Choroid plexus epithelial cell (primary cell): ENCODE measurements around the gene SNTB2.

Experiments used
- DNase-seq: peaks from one replicate; pipeline ENCODE4 v3.0.0-alpha.2; 2010; ENCODE audit warnings: low read depth
- H3K4me3 ChIP-seq: 2 replicates; pipeline ENCODE4 v1.5.1; 2011; ENCODE audit warnings: low read depth, mild to moderate bottlenecking, control low read depth, low read length, moderate library complexity
- TF ChIP-seq, protein P1 (sequence below): conservative IDR thresholded peaks from 2 replicates; pipeline ENCODE4 v1.5.1; 2011; ENCODE audit warnings: low read depth, mild to moderate bottlenecking, control low read depth, inconsistent platforms, low read length, moderate library complexity

The SNTB2 gene

DNA sequence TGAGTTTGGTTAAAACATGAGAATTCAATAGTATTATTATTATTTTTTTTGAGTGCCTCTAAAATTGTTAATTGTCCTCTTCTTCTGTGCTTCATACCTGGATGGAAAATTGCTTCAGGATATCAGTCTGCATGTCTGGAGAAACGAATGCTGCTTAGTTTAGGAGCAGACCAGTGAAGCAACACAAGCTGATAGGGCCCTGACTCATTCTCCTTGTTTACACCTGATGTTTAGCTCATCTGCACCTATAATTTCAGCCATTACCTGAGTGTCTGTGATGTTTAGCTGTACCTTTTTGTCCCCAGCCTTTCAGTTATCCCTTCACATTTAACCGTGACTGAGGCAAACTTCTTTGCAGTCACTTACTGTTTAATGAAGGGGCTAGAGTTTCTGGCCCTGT, 14.8 kb downstream of the SNTB2 start:
- no peak for DNase-seq
- TF ChIP-seq, protein P1, sequence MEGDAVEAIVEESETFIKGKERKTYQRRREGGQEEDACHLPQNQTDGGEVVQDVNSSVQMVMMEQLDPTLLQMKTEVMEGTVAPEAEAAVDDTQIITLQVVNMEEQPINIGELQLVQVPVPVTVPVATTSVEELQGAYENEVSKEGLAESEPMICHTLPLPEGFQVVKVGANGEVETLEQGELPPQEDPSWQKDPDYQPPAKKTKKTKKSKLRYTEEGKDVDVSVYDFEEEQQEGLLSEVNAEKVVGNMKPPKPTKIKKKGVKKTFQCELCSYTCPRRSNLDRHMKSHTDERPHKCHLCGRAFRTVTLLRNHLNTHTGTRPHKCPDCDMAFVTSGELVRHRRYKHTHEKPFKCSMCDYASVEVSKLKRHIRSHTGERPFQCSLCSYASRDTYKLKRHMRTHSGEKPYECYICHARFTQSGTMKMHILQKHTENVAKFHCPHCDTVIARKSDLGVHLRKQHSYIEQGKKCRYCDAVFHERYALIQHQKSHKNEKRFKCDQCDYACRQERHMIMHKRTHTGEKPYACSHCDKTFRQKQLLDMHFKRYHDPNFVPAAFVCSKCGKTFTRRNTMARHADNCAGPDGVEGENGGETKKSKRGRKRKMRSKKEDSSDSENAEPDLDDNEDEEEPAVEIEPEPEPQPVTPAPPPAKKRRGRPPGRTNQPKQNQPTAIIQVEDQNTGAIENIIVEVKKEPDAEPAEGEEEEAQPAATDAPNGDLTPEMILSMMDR = no peak
- no peak overlapping the region for H3K4me3 ChIP-seq

DNA sequence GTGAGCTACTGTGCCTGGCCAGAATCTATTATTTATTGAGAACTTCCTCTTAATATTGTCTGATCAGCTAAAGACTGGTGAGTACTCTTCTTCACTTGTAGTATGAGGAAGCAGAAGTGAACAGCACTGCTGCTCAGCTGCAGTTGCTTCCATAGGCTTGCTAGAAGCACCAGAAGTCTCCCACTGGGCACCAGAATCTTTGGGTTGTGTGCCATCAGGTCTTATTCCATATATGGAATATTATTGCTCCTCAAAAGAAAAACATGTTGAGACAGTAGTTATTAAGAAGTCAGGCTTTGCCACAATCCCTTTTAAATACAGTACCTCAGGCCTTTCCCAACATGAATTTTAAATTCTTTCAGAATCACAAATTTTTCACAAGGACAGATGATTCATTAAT, 17.2 kb downstream of the SNTB2 start:
- TF ChIP-seq, protein P1 = no peak
- DNase-seq = no peak
- no peak overlapping the region for H3K4me3 ChIP-seq

DNA sequence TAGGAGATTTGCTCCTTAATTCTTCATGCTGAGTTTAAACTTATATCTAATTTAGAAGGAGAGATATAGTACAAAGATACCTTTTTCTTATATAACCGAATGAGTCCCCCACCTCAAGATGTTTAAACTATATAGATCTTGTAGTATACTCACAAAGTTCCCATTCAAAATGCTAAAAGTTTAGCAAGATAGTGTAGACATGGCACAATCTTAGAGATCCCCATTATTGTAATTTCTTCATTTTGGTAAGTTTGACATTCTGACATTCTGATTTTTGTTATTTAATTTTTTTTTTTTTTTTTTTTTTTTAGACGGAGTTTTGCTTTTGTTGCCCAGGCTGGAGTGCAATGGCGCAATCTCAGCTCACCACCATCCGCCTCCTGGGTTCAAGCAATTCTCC, 22.8 kb downstream of the SNTB2 start:
- no peak for DNase-seq
- TF ChIP-seq, protein P1 = no peak
- H3K4me3 ChIP-seq = no peak overlapping the region

DNA sequence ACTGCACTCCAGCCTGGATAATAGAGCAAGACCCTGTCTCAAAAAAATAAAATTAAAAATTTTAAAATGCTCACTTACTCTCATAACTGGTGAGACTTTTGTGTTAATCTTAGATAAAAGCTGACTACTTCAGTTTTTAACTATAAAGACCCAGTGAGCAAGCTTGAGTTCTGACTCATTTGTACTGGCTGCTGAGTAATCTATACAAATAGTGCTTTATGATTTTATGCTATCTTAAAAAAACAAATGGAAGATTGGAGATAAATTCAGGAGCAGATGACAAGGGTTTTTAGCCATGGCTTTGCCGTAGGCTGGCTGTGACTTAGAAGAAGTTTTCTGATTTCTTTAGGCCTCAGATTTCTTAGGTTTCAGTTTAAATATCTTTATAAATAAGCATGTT, 30.5 kb downstream of the SNTB2 start:
- TF ChIP-seq, protein P1 = no peak
- H3K4me3 ChIP-seq = no peak overlapping the region
- peak; percentile 56 for DNase-seq

DNA sequence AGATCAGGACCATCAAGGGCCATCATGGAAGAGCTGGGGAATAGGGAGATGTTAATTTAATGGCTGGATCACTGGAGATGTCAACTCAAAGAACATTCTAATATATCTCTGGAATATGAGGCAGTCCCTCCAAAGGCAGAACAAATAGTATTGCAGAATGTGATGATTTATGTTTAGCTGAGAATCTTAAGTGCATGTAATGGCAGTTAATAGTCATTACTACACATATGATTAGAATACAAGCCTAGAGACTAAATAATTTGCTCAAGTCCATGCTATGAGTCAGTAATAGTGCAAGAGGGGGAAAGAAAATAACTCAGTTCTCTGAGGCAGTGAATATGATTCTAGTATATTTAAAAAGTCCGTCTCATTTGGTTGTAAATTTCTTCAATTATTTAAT, 32.3 kb downstream of the SNTB2 start:
- DNase-seq = no peak
- H3K4me3 ChIP-seq = no peak overlapping the region
- TF ChIP-seq, protein P1 = no peak

DNA sequence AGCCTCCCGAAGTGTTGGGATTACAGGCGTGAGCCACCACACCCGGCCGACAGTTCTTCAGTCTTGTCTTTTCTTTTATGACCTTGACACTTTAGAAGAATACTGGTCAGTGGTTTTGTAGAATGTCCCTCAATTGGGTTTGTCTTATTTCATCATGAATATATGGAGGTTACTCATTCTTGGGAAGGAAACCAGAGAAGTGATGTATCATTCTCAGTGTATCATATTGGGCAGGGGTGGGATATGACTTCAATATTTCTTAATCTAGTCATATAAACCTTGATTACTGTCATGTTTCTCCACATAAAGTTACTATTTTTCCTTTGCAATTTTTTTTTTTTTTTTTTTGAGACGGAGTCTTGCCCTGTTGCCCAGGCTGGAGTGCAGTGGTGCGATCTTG, 36.9 kb downstream of the SNTB2 start:
- no peak for DNase-seq
- no peak overlapping the region for H3K4me3 ChIP-seq
- TF ChIP-seq, protein P1 = no peak

DNA sequence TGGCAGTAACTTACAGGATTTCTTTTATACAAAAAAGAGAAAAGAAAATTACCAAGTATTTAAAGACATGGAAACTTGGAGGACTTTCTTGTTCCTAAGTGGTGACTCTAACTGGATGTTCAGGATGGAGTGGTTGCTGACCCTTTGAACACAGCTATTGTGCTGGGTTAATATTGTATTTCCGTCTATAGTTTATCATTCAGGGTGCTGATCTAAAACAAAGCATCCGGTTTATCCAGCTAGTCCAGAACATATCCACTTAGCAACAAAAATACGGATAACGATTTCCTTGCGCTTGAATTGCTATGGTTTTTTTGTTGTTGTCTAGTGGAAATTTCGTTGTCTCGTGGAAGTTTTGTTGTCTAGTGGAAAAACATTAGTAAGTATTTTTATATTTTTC, 38.2 kb downstream of the SNTB2 start:
- H3K4me3 ChIP-seq = no peak overlapping the region
- no peak for DNase-seq
- TF ChIP-seq, protein P1 = no peak
